ENCODE data around the gene MAP3K21.

The MAP3K21 gene

GRCh38 chr1:233432916-233433315 lies 105.4 kb downstream of the MAP3K21 start:
- no peaks in the 10 kb centered on the region for H3K4me1 ChIP-seq (ENCODE audit: control insufficient read depth in 2 of 2, insufficient read depth in 2 of 2, low read length in 2 of 2)
- no peaks in the 10 kb centered on the region for H3K36me3 ChIP-seq (ENCODE audit: control insufficient read depth in 2 of 2, insufficient read depth in 2 of 2, low read length in 2 of 2)
- H3K9ac ChIP-seq (ENCODE audit: low read depth in 1 of 2, low read length in 2 of 2) = no peak overlapping the region
- H3K4me3 ChIP-seq (ENCODE audit: low read length in 2 of 2) = no peak overlapping the region
- no peak overlapping the region for H3K27ac ChIP-seq (ENCODE audit: low read depth in 2 of 2, low read length in 2 of 2)
- H3K27me3 ChIP-seq (ENCODE audit: control insufficient read depth in 2 of 2, insufficient read depth in 2 of 2, low read length in 2 of 2) = no peaks in the 10 kb centered on the region
- no peaks in the 10 kb centered on the region for H3K9me3 ChIP-seq (ENCODE audit: control insufficient read depth in 2 of 2, low read length in 2 of 2)

GRCh38 chr1:233433436-233434210 lies 106.1 kb downstream of the MAP3K21 start:
- Histone ChIP-seq H3K4me3 (ENCODE audit: low read length in 2 of 2) (no peak overlapping the region), H3K36me3 (ENCODE audit: control insufficient read depth in 2 of 2, insufficient read depth in 2 of 2, low read length in 2 of 2) (no peaks in the 10 kb centered on the region), H3K9me3 (ENCODE audit: control insufficient read depth in 2 of 2, low read length in 2 of 2) (no peaks in the 10 kb centered on the region), H3K27me3 (ENCODE audit: control insufficient read depth in 2 of 2, insufficient read depth in 2 of 2, low read length in 2 of 2) (no peaks in the 10 kb centered on the region), H3K4me1 (ENCODE audit: control insufficient read depth in 2 of 2, insufficient read depth in 2 of 2, low read length in 2 of 2) (no peaks in the 10 kb centered on the region), H3K27ac (ENCODE audit: low read depth in 2 of 2, low read length in 2 of 2) (no peak overlapping the region), H3K9ac (ENCODE audit: low read depth in 1 of 2, low read length in 2 of 2) (no peak overlapping the region)
